ENCODE data around the gene PADI2. TPM values are rescaled to one million over a fixed set of nuclear protein-coding genes. Genes with fewer than 3 reads are reported as not detected.

Gene PADI2
- total RNA-seq, 1 donor from 2014 or later, result not detected

DNA sequence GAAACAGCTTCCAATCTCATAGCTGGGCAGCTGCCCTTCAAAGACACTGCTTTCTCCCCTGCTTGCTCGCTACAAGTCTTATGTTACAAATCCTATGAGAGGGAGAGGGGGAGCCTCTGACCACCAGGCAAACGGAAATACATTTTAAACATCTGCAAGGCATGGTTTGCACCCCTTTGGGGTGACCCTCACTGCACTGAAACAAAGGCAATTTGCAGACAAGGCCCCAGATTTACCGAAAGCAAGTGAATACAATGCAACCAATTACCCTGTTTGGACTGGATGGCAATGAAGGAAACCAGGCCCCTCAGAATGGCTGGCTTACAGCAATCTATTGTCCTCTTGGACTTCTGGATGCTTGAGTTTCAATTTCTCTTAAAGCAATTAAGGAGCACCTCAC lies 95.7 kb downstream of the PADI2 start:
- no peak for DNase-seq (ENCODE audit: low read depth, low spot score)

- DNase-seq (ENCODE audit: low read depth, low spot score), result no peak
Observed at GRCh38 chr1:17023102-17023501, 96.1 kb downstream of the PADI2 start.

- DNase-seq (ENCODE audit: low read depth, low spot score), result no peak
Observed at GRCh38 chr1:17021896-17022295, 97.4 kb downstream of the PADI2 start.

DNA sequence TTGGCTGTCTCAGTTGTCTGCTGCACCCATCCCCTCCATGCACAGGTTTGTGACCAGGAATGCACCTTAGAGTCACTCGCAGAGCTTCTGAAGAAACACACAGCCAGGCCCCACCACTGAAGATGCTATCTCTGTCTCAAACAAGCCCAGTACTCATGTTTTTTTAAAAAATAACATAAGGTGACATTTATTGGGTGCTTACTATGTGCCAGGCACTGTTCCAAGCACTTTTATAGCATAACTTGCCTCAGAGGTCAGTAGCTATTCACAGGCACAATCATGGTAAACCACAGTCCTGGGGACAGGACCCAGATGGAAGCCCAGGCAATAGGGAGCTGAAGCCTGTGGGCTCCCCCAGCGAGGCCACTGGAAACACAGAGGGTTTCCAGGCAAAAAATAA lies 98.7 kb downstream of the PADI2 start:
- DNase-seq (ENCODE audit: low read depth, low spot score), result no peak

- DNase-seq (ENCODE audit: low read depth, low spot score), result no peak
Observed at GRCh38 chr1:17018849-17019248, 100.4 kb downstream of the PADI2 start.

DNA sequence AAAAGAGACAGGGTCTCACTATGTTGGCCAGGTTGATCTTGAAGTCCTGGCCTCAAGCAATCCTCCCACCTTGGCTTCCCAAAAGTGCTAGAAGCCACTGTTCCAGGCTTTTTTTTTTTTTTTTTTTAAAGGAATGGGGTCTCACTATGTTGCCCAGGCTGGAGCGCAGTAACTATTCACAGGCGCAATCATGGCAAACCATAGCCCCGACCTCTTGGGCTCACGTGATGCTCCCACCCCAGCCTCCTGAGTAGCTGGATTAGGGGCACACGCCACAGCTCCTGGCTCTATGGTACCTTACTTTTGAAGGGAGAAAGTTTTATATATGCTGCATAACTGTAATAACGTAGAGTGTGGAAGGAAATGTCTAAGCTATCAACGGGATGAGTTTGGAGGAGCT lies 101.8 kb downstream of the PADI2 start:
- DNase-seq (ENCODE audit: low read depth, low spot score), result no peak

Other genes with a start within 250 kb of the PADI2 start
- under 0.01 TPM in 2 replicates for gene RNU1-2, start 223.5 kb downstream of the PADI2 start, total RNA-seq
- gene CROCC, start 197.5 kb downstream of the PADI2 start, total RNA-seq, result 18.5 and 20.6 TPM in 2 replicates
- 12.6 and 13.7 TPM in 2 replicates for gene MFAP2, start 138.8 kb downstream of the PADI2 start, total RNA-seq
- 41.6 and 51.7 TPM in 2 replicates for gene ATP13A2, start 107.5 kb downstream of the PADI2 start, total RNA-seq
- 163 and 191 TPM in 2 replicates for gene SDHB, start 65.4 kb downstream of the PADI2 start, total RNA-seq
- gene PADI1, start 85.7 kb upstream of the PADI2 start, total RNA-seq, result not detected in 2 replicates
- gene PADI3, start 129.6 kb upstream of the PADI2 start, total RNA-seq, result 0.04 TPM in 1 of 2 replicates, not detected in the other
- gene PADI4, start 188.7 kb upstream of the PADI2 start, total RNA-seq, result not detected in 2 replicates

Measured in pulmonary artery endothelial cell (primary cell).